DOHH2 (cell line): ENCODE data around the gene PGF.
A peak's percentile ranks its signal among the peaks of the same experiment; 100 is the strongest.

ENCODE experiments used
- H3F3A ChIP-seq: fragments of 200-600 bp; sonication (generic), shearing (Covaris generic); 2 replicates; pipeline ENCODE4 v1.6.0; 2016; ENCODE audit warnings: antibody characterized with exemption, mild to moderate bottlenecking; ENCODE audit not compliant: control insufficient read depth, insufficient read depth
- H3K27ac ChIP-seq: fragments of 200-600 bp; sonication (generic); 2 replicates; pipeline ENCODE4 v1.5.1; 2014; ENCODE audit warnings: low read depth, mild to moderate bottlenecking, low read length, moderate library complexity
- H3K27me3 ChIP-seq: fragments of 200-600 bp; sonication (generic); 2 replicates; pipeline ENCODE4 v1.6.1; 2014; ENCODE audit warnings: mild to moderate bottlenecking, low read length, mixed read lengths; ENCODE audit not compliant: control insufficient read depth
- H3K36me3 ChIP-seq: fragments of 200-600 bp; sonication (generic); 2 replicates; pipeline ENCODE4 v1.6.1; 2014; ENCODE audit warnings: mild to moderate bottlenecking, low read length, moderate library complexity, mixed read lengths; ENCODE audit not compliant: control insufficient read depth
- H3K4me1 ChIP-seq: fragments of 200-600 bp; sonication (generic); 2 replicates; pipeline ENCODE4 v1.6.1; 2014; ENCODE audit warnings: mild to moderate bottlenecking, low read length, mixed read lengths; ENCODE audit not compliant: control insufficient read depth
- H3K4me2 ChIP-seq: fragments of 200-600 bp; sonication (generic); 2 replicates; pipeline ENCODE4 v1.6.0; 2014; ENCODE audit warnings: mild to moderate bottlenecking, low read length, moderate library complexity
- H3K4me3 ChIP-seq: fragments of 200-600 bp; sonication (generic); 2 replicates; pipeline ENCODE4 v1.5.1; 2014; ENCODE audit warnings: mild to moderate bottlenecking, low read length, mixed read lengths
- H3K79me2 ChIP-seq: fragments of 200-600 bp; sonication (generic); 2 replicates; pipeline ENCODE4 v1.6.1; 2014; ENCODE audit warnings: mild to moderate bottlenecking, low read length, mixed read lengths; ENCODE audit not compliant: control insufficient read depth
- H3K9me2 ChIP-seq: fragments of 200-600 bp; sonication (generic); replicated peaks from 2 replicates; pipeline ENCODE4 v1.6.1; 2014; ENCODE audit warnings: mild to moderate bottlenecking, low read length, mixed read lengths; ENCODE audit not compliant: control insufficient read depth
- H3K9me3 ChIP-seq: fragments of 200-600 bp; sonication (generic); 2 replicates; pipeline ENCODE4 v1.6.1; 2014; ENCODE audit warnings: antibody characterized with exemption, low read length, mixed read lengths; ENCODE audit not compliant: control insufficient read depth, insufficient read depth
- H4K20me1 ChIP-seq: fragments of 200-600 bp; sonication (generic); 2 replicates; pipeline ENCODE4 v1.6.0; 2014; ENCODE audit warnings: low read depth, mild to moderate bottlenecking, antibody characterized with exemption, low read length, moderate library complexity; ENCODE audit not compliant: control insufficient read depth, insufficient read depth
- CTCF ChIP-seq: fragments of 200-600 bp; sonication (generic); IDR thresholded peaks from one replicate; pipeline ENCODE4 v1.5.1; 2014; ENCODE audit warnings: antibody characterized with exemption, mild to moderate bottlenecking, low read depth, low read length; ENCODE audit not compliant: poor library complexity, severe bottlenecking
- EZH2phosphoT487 ChIP-seq: fragments of 200-600 bp; sonication (generic); IDR thresholded peaks from 2 replicates; pipeline ENCODE4 v1.6.1; 2017; ENCODE audit warnings: borderline replicate concordance, mild to moderate bottlenecking, antibody characterized with exemption, low read length, moderate library complexity, mixed read lengths

Gene PGF

GRCh38 chr14:74956280-74957072 is 1.1 kb upstream of the PGF start:
- no peak overlapping the region for H3K4me2 ChIP-seq
- no peak overlapping the region for H3K4me3 ChIP-seq

GRCh38 chr14:74956027-74956279 is 556 bp upstream of the PGF start:
- Histone ChIP-seq H3K4me3 (no peak overlapping the region), H3K27ac (no peak overlapping the region), H3K4me1 (peaks cover 6% of the 10 kb centered on the region; the same call in 1 of the 2 replicates), H4K20me1 (no peaks in the 10 kb centered on the region), H3K36me3 (no peaks in the 10 kb centered on the region), H3K4me2 (no peak overlapping the region), H3K9me2 (no peaks in the 10 kb centered on the region), H3F3A (no peaks in the 10 kb centered on the region), H3K79me2 (no peaks in the 10 kb centered on the region), H3K9me3 (no peaks in the 10 kb centered on the region), H3K27me3 (peaks cover 9% of the 10 kb centered on the region)
- no peak for TF ChIP-seq CTCF
- TF ChIP-seq EZH2phosphoT487, result no peak

More at GRCh38 chr14:74956280-74957072, 1.1 kb upstream of the PGF start:
- Histone ChIP-seq H3K27ac (no peak overlapping the region), H3F3A (no peaks in the 10 kb centered on the region), H4K20me1 (no peaks in the 10 kb centered on the region), H3K9me3 (no peaks in the 10 kb centered on the region), H3K79me2 (no peaks in the 10 kb centered on the region), H3K4me1 (peaks cover 6% of the 10 kb centered on the region; the same call in 1 of the 2 replicates), H3K36me3 (no peaks in the 10 kb centered on the region), H3K9me2 (no peaks in the 10 kb centered on the region), H3K27me3 (peaks cover 9% of the 10 kb centered on the region)
- TF ChIP-seq CTCF (no peak), EZH2phosphoT487 (no peak)

- Histone ChIP-seq H3K27ac (no peak overlapping the region), H3K27me3 (peaks cover 9% of the 10 kb centered on the region), H3K9me2 (no peaks in the 10 kb centered on the region), H3K4me2 (peak overlapping the region; percentile 64), H4K20me1 (no peaks in the 10 kb centered on the region), H3K4me3 (peak overlapping the region; percentile 59), H3F3A (no peaks in the 10 kb centered on the region), H3K36me3 (no peaks in the 10 kb centered on the region), H3K9me3 (no peaks in the 10 kb centered on the region), H3K79me2 (no peaks in the 10 kb centered on the region), H3K4me1 (peaks cover 6% of the 10 kb centered on the region; the same call in 1 of the 2 replicates)
- no peak for TF ChIP-seq EZH2phosphoT487
- no peak for TF ChIP-seq CTCF
These were observed 509 bp downstream of the PGF start for GRCh38 chr14:74954947-74955228.
